DMS 273 (cell line): ENCODE results near the gene MYH11.
"Not testable (repeated sequence)": the region's sequence is repeated elsewhere in the genome, so short reads cannot be mapped to it uniquely, and the experiment has no call there.

Experiments used
- DNase-seq: peaks from one replicate; lab custom pipeline; 2025; ENCODE audit not compliant: unreplicated experiment; lab: John Stamatoyannopoulos, UW

Gene MYH11

DNA sequence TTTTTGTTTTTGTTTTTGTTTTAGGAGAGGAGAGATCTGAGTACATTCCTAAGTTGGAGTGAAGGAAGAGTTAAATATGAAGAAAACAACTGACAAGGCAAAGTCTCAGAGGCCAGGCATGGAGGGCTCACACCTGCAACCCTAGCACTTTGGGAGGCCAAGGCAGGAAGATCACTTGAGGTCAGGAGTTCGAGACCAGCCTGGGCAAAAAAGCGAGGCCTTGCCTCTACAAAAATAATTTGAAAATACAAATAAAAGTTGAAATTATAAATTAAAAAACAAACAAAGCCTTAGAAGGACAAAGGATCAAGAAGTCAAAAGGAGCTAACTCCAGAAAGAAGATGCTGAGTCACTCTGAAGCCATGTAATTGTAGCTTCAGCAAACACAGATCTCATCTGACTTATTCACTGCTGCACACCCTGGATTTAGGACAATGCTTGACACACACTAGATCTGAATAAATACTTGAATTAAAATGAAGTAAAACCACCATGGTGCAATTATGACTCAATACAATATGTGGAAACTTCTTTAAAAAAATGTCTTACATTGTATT is 22.5 kb upstream of the MYH11 start:
- DNase-seq = no peak

DNA sequence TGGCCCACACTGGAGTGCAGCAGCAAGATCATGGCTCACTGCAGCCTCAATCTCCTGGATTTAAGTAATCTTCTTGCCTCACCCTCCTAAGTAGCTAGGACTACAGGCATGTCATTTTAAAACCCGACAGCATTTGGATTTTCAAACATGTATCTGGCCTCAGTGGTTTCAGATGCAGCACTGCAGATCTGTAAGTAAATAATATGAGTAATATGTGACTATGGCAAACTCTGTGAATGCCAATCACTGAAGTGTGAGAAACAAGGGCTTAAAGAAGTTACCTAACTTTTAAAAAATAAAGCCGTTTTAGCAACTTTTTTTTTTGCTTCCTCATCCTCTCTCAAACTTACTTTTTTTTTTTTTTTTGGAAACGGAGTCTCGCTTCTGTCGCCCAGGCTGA is 19.7 kb upstream of the MYH11 start:
- no peak for DNase-seq

DNA sequence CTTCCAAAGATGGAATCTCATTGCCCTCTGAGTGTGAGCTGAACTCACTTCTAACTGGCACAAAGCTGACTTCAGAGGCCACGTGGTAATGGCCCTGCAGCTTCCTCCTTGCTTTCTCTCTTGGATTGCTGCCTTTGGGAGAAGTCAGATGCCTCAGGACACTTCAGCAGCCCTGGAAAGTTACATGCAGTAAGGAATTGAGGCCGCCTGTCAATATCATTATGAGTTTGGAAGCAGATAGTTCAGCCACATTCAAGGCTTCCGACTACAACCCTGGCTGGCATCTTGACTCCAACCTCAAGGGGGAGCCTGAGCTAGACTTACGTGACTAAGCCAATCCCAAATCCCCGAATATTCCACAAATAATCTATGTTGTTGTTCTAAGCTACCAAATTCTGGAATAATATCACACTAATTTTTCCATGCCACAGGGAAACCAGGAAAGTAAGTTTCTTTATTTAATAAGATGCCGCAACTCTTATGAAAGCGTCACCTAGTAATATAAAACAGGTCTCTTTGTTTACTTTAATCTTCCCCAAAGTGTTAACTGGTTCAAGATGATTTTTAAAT is 18.0 kb upstream of the MYH11 start:
- peak; percentile 77 for DNase-seq

DNA sequence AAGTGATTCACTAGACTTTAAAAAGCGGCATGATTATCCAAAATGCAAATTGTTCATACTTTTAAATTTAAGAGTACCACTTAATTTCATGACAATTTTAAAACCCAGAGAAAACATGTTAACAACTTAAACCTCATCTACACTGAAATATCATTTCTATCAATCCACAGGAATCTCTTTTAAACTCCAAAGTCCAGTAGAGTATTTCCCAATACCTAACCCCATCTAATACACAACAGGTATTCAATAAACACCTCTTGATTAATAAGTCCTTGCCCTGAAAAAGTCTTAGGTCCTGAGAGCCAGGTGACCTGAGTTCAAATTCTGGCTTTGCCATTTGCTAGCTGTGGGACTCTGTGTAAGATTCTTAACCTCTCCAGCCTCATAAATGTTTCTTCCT is 16.9 kb upstream of the MYH11 start:
- no peak for DNase-seq

DNA sequence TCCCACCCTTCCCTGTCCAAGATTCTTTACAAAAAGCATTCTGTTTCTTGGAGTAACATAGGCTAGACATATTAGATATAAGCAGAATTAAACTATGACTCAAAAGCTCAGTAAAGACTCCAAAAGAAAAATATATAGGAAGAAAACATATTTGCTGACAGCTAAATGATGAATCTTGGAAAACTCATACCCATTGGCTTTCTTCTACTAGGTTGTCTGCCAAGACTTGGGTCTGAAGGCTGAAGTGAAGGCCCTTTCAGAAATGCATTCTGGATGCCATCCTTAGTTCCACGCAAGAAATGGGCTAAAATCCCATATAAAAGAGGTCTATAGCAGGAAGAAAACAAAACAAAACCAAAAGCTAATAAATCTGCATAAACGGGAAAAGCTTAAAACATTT is 16.5 kb upstream of the MYH11 start:
- DNase-seq = no peak

DNA sequence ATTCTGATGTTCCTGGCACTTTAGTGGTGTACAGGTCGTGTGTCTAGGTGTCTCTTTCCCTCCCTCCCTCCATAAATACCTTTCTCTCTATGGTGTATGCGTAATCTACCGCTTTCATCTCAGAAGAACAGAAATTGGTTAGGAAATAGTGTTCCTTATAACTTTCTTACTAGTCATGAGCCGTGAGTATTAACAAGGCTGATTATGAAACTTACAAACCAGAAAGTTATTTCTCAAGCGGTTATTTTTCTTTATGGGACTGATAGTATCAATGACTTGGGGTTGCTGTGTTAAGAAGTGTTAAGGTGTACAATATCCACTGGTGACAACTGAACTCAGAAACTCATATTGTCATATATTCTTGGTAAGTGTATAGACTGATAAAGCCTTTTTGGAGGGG is 13.2 kb upstream of the MYH11 start:
- no peak for DNase-seq

DNA sequence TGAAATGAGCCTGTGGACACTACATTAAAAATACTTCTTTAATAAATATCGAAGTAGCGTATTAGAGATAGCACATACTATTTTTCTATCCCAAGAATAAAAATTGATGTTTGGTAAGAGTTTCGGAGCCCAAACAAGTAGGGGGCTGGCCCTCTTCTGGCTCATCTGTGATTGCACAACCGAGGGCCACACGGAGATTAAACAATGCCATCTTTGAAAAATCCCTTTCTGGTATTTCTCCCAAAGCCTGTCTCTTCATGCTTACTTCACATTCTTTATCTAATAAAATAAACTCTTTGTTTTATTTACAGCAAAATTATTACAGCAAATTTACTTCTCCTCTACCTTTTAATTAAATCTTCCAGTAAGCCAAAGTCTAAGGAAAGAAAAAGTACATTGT is 9.6 kb upstream of the MYH11 start:
- no peak for DNase-seq

DNA sequence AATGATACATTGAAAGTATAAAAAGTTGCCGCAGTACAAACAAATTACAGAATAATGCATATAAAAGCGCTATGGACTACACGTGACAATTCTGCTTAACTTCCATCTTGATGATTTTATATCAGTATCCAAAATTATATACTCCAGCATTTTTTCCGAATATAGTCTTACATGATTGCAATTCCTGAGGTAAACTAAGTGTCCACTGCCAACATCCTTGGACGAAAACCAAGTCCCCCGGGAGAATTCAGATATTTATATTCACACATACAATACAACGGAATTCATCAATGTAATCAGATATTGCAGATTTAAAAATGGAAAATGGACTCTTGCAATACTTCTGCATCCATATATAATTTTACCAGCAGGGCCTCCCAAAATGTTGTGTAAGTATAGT is 8.9 kb upstream of the MYH11 start:
- no peak for DNase-seq

DNA sequence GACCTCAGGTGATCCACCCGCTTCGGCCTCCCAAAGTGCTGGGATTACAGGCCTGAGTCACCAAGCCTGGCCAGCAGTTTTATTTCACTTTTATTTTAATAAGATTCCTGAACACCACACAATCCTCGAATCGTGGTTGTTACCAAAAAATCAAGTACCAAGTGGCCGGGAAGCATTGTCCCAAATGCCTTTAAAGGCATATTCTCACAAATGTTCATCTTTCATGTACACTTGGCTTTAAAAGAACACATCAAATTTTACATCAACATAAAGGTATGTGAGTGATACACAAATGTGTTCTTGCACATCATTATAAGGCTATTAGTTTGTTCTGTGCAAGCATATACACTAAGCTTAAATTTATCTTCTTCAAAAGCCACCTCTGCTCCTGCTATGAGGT is 8.1 kb upstream of the MYH11 start:
- DNase-seq = no peak

DNA sequence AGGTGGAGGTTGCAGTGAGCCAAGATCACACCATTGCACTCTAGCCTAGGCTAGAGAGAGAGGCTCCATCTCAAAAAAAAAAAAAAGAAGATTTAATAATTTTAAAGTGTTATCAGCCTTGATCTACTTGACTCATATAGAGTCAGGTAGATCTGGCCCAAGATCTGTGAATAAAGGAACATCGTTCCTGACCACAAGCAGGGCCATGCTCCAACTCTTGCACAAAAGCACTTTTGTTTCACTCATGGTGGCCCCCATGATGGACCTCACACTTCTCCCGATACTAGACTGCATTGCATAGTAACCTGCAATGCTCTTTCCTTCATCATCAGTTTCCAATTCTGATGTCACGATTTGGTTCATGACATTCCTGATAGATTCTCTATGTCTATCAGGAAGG is 5.2 kb upstream of the MYH11 start:
- no peak for DNase-seq

DNA sequence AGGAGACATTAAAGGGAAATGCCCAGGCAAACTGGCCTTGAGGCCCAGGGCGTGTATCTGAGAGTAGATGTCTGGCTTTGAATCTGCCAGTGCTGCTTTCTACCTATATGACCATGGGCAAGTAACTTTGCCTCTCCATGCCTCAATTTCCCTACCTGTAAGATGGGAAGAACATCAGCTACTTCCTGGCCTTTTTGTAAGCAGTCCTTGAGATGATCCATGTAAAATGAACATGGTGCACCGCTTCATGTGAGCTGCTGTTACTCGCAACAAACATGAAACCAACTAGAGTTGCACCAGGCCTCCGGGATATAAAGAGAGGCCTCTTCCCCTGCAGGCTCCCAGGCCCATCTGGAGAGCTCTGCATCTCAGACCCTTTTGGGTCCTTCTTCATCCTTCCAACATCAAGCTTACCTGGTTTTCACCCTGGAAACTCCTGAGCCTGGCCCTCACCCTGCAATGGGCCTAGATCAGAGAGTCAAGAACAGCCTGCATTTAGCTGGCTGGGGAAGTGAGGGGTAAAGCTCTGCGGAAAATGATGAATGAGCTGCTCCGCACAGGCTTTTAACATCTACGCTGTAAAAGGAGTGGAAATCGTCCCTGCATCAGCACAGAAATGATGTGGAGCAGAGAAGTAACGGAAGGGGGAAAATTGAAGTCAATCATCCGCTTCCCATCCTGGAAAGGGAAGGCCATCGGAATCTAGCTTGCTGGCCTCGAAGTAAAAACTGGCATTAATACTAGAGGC is 2.3 kb upstream of the MYH11 start:
- no peak for DNase-seq

DNA sequence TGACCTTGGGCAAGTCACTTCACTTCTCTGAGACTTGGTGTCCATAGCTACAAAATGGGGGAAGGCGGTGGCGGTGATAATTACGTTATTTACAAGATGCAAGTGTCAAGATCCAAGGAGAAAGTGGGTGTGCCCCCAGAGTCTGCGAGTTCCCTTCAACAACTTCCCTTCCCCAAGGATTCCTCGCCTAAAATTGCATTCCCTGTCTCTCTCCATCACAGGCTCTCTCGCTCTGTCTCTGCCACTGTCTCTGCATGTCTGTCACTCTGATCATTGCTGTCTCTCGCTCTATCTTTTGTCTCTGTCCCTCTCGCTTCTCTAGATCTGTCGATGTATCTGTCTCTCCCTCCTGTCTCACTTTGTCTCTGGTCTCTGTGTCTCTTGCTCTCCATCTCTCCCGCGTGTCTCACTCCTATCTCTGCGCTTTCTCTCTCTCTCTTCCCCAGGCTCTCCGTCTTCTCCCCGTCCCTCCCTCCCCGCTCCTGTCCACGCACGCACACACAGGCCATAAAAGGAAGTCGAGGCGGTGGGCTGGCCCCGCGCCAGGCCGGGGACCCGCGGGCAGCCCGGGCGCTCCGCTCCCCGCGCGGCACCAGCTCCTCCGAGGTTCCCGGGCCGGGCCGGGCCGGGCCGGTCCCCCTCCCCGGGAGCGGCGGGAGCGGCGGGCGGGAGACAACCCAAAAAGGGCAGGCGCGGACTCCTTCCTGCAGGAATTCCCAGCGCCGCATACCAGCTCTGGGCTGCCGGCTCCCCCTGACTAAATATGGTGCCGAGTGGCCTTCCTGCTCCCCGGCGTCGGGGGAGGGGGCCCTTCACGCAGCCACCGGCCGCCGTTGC is 1.1 kb upstream of the MYH11 start:
- peak; percentile 41 for DNase-seq

DNA sequence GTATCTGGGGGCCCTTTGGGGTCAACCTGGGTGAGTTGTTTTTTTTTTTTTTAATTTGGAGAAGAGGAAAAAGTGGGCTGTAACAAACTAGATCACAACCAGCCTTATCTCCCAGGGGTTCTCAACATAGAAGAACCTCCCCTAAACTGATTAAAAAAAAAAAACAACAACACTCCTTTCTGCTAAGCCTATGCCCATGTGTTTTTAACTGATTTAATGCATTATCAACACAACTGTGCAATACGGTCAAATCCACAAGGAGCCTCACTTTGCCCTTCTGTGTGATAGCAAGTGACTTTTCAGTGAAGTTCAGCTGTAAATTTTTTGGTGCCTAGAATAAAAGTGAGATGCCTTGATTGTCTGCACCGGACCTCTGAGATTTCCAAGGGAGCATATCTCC is 646 bp downstream of the MYH11 start:
- DNase-seq = no peak

DNA sequence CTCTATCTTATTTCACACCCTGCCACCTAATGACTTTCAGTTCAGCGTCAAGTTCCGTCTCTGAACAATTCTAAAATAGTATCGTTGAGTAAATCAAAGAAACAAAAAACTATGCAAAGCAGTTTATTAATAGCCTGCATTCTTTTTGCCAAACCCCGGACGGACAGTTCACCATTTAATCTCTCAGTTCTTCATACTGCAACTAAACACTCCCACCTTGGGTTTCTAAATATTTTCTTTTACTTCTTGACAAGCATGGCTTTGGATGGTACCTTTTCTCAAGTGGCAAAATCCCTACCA is 1.2 kb downstream of the MYH11 start:
- DNase-seq = no peak

DNA sequence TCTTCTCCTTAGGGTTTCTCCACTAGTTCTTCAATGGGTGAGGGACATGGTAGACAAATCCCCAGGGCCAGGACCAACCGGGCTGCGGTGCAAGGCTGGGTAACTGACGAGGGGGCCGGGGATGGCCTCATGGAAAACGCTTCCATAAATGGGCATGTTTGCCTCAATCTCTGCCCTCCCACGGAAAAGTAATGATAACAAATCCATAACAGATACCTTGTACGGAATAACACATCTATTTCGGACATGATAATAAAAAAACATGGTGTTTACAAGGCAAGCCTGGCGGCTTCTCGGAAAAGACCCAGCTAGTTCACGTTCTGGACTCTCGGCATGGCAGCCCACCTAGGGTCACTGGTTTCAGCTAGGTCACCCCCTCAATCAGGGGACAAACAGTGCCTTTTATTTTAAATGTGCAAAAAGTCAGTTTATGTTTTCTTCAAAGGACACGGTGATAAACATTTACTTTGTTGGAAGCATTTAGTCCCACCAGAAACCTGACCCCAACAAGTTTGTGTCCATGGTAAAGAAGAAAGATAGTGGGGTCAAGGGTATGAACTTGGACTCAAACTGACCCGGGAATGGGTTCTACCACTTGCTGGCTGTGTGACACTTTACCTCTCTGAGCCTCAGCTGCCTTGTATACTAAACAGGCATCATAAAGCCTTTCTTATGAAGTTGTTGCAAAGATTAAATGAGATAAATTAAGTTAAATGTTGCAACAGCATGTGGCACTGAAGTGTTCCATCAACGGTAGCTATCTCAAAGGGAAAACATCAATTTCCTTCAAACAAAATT is 1.7 kb downstream of the MYH11 start:
- DNase-seq = no peak

DNA sequence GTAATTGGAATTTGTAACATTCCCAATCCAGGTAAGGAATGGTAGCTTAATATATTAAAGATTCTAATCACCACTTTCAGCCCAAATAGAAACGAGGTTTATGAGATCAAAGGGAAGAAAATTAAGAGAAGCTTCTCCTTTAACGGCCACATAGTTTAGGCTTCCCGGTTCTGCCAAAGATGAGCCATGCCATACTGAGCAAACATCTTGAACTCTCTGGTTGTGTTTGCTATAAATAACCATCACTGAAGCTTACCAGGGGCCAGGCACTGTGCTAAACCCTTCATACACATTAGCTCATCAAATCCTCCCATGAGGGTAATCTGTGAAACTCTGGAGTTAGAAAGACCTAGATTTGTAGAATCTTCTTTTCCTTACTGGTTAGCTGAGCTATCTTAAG is 2.8 kb downstream of the MYH11 start:
- DNase-seq = no peak

DNA sequence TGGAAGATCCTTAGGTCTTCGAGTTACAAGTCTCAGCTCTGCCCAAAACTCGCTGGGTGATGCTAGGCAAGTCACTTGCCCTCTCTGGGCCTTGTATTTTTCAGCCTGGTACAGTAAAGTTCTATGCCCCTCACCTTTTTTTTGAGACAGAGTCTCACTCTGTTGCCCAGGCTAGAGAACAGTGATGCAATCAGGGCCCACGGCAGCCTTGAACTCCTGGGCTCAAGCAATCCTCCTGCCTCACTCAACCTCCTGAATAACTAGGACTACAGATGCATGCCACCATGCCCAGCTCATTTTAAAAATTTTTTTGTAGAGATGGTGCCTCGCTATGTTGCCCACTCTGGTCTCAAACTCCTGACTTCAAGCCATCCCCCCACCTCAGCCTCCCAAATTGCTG is 3.8 kb downstream of the MYH11 start:
- DNase-seq = no peak

DNA sequence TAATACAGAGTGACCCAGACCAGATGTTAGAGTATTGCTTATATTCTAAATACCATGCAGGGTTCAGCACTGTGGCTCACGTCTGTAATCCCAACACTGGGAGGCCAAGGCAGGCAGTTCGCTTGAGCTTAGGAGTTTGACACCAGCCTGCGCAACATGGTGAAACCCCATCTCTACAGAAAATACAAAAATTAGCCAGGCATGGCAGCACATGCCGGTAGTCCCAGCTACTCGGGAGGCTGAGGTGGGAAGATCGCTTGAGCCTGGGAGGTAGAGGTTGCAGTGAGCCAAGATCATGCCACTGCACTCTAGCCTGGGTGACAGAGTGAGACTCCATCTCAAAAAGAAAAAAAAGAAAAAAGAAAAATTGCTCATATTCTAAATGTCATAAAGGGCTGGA is 6.3 kb downstream of the MYH11 start:
- not testable (repeated sequence) for DNase-seq

DNA sequence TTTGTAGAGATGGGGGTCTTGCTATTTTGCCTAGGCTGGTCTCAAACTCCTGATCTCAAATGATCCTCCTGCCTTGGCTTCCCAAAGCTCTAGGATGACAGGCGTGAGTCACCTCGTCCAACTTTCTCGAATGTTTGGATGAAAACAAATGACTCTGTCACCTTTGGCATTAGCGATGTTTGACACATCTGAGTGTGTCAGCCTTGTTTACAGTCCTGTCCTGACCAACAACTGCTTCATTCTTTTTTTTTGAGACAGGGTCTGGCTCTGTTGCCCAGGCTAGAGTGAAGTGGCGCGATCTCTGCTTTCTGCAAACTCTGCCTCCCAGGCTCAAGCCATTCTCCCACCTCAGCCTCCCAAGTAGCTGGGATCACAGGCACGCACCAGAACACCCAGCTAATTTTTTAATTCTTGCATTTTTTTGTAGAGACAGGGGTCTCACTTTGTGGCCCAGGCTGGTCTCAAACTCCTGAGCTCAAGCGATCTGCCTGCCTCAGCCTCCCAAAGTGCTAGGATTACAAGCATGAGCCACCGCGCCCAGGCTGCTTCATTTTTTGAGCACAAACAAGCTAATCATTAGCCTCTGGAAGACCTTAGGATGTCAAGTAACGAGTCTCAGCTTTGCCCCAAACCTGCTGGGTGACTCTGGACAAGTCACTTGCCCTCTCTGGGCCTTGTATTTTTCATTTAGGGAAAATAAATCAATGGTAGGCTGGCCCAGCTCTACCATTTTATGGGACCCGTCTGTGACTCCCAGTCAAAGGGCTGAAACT is 7.4 kb downstream of the MYH11 start:
- no peak for DNase-seq

DNA sequence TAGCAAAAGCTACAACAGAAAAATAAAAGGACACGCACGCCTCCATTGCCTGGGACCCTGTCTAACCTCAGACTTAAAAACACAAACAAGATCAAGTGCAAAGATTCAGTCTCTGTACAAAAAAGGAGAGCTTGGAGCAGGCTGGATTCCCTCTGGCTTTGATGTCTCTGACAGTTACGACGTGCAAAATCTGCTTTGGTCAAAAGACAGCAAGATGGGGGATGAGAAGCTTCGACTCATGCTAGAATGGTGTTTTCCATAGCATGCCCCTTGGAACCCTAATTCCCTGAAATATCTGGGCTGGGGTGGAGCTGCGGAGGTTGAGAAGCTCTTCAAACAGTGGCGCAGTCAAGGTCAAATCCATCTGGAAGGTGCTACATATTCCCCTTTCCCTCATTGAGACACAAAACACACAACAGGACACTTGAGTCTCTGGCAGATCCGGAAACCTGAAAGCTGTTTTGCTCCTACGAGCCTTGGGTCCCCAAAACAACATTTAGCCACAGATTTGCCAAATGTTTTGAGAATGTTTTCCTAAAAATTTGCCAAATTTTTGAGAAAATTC is 9.1 kb downstream of the MYH11 start:
- no peak for DNase-seq
